Iris pigment epithelial cell (primary cell): ENCODE results near the gene MPPED2.

Experiments used
- DNase-seq: peaks from one replicate; pipeline ENCODE4 v3.0.0-alpha.2; 2011; ENCODE audit warnings: low read depth

Gene MPPED2

GRCh38 chr11:30485222-30485621 is 100.9 kb downstream of the MPPED2 start:
- no peak for DNase-seq

GRCh38 chr11:30483056-30483455 is 103.1 kb downstream of the MPPED2 start:
- DNase-seq = no peak

- no peak for DNase-seq
These were observed 104.4 kb downstream of the MPPED2 start for GRCh38 chr11:30481796-30482195.

GRCh38 chr11:30481330-30481729 is 104.8 kb downstream of the MPPED2 start:
- DNase-seq = no peak

GRCh38 chr11:30479899-30480298 is 106.3 kb downstream of the MPPED2 start:
- DNase-seq = no peak

GRCh38 chr11:30478923-30479322 is 107.2 kb downstream of the MPPED2 start:
- no peak for DNase-seq

GRCh38 chr11:30477061-30477460 is 109.1 kb downstream of the MPPED2 start:
- DNase-seq = no peak

- no peak for DNase-seq
These were observed 111.8 kb downstream of the MPPED2 start for GRCh38 chr11:30474151-30474954.

- no peak for DNase-seq
These were observed 114.9 kb downstream of the MPPED2 start for GRCh38 chr11:30471244-30471643.

GRCh38 chr11:30468881-30469280 is 117.3 kb downstream of the MPPED2 start:
- DNase-seq = no peak

- DNase-seq = no peak
These were observed 119.0 kb downstream of the MPPED2 start for GRCh38 chr11:30467176-30467575.

GRCh38 chr11:30465623-30466022 is 120.5 kb downstream of the MPPED2 start:
- no peak for DNase-seq

- DNase-seq = no peak
These were observed 121.0 kb downstream of the MPPED2 start for GRCh38 chr11:30465192-30465591.

GRCh38 chr11:30463266-30463665 is 122.9 kb downstream of the MPPED2 start:
- no peak for DNase-seq

GRCh38 chr11:30462421-30462820 is 123.7 kb downstream of the MPPED2 start:
- no peak for DNase-seq

- no peak for DNase-seq
These were observed 126.3 kb downstream of the MPPED2 start for GRCh38 chr11:30459821-30460220.

GRCh38 chr11:30459306-30459705 is 126.8 kb downstream of the MPPED2 start:
- DNase-seq = no peak

- no peak for DNase-seq
These were observed 127.6 kb downstream of the MPPED2 start for GRCh38 chr11:30458541-30458940.

GRCh38 chr11:30457087-30457486 is 129.1 kb downstream of the MPPED2 start:
- DNase-seq = no peak

GRCh38 chr11:30455025-30455424 is 131.1 kb downstream of the MPPED2 start:
- no peak for DNase-seq

- DNase-seq = no peak
These were observed 131.6 kb downstream of the MPPED2 start for GRCh38 chr11:30454541-30454940.

GRCh38 chr11:30454111-30454510 is 132.0 kb downstream of the MPPED2 start:
- no peak for DNase-seq

- no peak for DNase-seq
These were observed 132.4 kb downstream of the MPPED2 start for GRCh38 chr11:30453705-30454104.

- no peak for DNase-seq
These were observed 133.3 kb downstream of the MPPED2 start for GRCh38 chr11:30452842-30453241.
